ENCODE data around the gene RASL10A. TPM values are rescaled to one million over a fixed set of nuclear protein-coding genes. Genes with fewer than 3 reads are reported as not detected.

The RASL10A gene
- total RNA-seq, 1 donor from 2014 or later = not detected

DNA sequence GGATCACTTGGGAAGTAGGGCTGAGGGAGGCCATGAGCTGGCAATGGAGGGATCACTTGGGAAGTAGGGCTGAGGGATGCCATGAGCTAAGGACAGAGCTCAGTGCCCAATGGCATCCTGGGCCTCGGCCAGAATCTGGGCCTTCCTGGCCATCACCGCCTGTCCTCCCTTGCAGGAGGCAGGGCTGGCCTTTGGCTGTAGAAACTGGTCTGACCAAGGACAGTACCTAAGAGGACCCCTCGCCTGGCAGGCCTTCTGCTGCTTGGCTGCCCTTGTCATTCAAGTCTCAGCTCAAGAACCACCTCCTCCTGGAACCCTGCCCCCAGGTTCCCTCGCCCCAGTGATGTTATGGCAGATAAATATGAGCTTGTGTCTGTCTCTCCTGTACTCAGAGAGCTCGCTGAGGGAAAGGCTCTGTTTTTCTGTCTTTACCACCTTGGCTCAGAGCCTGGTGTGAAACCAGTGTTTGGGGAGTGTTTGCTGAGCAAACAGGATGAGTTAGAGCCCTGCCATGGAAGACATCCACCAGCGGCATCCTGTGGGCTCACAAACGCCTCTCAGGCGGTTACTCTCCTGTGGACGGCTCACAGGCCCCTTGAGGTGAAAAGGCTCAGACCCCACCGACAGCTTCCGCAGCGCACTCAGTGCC is 19.3 kb upstream of the RASL10A start:
- H3K4me1 Mint-ChIP-seq (ENCODE audit: unreplicated experiment) = peaks cover 7% of the 10 kb centered on the region
- no peak overlapping the region for H3K27ac Mint-ChIP-seq (ENCODE audit: unreplicated experiment)
- H3K9me3 Mint-ChIP-seq (ENCODE audit: unreplicated experiment) = no peaks in the 10 kb centered on the region
- no peak for DNase-seq (ENCODE audit: extremely low spot score, unreplicated experiment)
- no peak overlapping the region for H3K4me3 Mint-ChIP-seq (ENCODE audit: unreplicated experiment)
- H3K27me3 Mint-ChIP-seq (ENCODE audit: unreplicated experiment) = no peaks in the 10 kb centered on the region
- H3K36me3 Mint-ChIP-seq (ENCODE audit: unreplicated experiment) = peaks cover 29% of the 10 kb centered on the region
- TF ChIP-seq, protein P1, sequence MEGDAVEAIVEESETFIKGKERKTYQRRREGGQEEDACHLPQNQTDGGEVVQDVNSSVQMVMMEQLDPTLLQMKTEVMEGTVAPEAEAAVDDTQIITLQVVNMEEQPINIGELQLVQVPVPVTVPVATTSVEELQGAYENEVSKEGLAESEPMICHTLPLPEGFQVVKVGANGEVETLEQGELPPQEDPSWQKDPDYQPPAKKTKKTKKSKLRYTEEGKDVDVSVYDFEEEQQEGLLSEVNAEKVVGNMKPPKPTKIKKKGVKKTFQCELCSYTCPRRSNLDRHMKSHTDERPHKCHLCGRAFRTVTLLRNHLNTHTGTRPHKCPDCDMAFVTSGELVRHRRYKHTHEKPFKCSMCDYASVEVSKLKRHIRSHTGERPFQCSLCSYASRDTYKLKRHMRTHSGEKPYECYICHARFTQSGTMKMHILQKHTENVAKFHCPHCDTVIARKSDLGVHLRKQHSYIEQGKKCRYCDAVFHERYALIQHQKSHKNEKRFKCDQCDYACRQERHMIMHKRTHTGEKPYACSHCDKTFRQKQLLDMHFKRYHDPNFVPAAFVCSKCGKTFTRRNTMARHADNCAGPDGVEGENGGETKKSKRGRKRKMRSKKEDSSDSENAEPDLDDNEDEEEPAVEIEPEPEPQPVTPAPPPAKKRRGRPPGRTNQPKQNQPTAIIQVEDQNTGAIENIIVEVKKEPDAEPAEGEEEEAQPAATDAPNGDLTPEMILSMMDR (IDR thresholded peaks at IDR 0.05) = no peak

DNA sequence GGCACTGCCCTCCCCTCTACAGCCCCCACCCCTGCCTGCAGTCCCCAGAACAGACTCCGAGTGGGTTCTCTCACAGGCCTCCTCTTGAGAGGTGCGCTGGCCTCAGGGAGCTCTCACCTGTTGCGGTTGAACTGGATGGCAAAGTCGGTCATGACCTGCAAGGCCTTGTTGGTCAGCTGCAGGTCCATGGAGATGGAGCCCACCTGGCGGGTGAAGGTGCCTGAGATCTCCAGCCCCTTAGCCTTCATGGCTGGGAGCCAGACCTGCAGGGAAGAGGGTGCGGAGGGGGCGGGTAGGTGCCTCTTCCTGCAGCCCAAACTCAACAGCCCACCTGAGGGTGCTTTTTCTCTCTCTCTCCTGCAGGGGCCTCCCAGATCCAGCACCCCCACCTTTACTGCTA is 18.7 kb upstream of the RASL10A start:
- peaks cover 26% of the 10 kb centered on the region for H3K36me3 Mint-ChIP-seq (ENCODE audit: unreplicated experiment)
- no peaks in the 10 kb centered on the region for H3K27me3 Mint-ChIP-seq (ENCODE audit: unreplicated experiment)
- TF ChIP-seq, protein P1 (IDR thresholded peaks at IDR 0.05) = no peak

DNA sequence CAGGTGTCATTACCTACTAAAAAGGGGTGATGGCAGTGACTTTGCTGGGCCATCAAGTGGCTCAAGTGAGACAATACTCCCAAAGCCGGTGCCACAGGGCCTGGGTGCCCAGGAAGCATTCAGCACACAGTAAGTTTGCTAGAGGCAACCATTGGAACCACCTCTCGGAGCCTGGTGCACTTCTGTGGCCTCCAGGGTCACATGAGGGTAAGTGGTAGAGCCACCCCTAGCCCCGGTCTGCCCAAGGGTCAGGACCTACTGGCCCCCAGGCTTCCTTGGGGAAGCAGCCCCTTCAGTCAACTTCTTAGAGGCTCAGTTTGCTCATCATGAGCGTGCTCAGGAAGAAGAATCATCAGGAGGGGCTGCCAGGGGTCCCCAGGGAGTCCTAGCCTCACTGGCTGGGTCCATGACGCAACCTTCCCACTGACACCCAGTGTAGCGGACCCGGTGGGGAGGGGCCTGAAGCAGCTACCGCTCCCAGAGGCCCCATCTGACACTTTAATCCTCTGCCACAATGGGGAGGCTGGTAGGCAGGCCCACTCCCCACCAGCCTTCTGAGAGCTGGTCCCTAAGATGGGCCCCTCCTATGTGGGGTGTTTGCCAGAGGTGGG is 17.5 kb upstream of the RASL10A start:
- TF ChIP-seq, protein P1 (IDR thresholded peaks at IDR 0.05) = no peak
- peaks cover 7% of the 10 kb centered on the region for H3K4me1 Mint-ChIP-seq (ENCODE audit: unreplicated experiment)
- no peak overlapping the region for H3K27ac Mint-ChIP-seq (ENCODE audit: unreplicated experiment)
- no peak for DNase-seq (ENCODE audit: extremely low spot score, unreplicated experiment)
- peaks cover 15% of the 10 kb centered on the region for H3K36me3 Mint-ChIP-seq (ENCODE audit: unreplicated experiment)
- H3K4me3 Mint-ChIP-seq (ENCODE audit: unreplicated experiment) = no peak overlapping the region
- no peaks in the 10 kb centered on the region for H3K27me3 Mint-ChIP-seq (ENCODE audit: unreplicated experiment)
- H3K9me3 Mint-ChIP-seq (ENCODE audit: unreplicated experiment) = no peaks in the 10 kb centered on the region

More for the DNA sequence above, 18.7 kb upstream of the RASL10A start:
- H3K4me3 Mint-ChIP-seq (ENCODE audit: unreplicated experiment) = no peak overlapping the region
- no peaks in the 10 kb centered on the region for H3K9me3 Mint-ChIP-seq (ENCODE audit: unreplicated experiment)
- H3K4me1 Mint-ChIP-seq (ENCODE audit: unreplicated experiment) = peaks cover 7% of the 10 kb centered on the region
- no peak overlapping the region for H3K27ac Mint-ChIP-seq (ENCODE audit: unreplicated experiment)
- no peak for DNase-seq (ENCODE audit: extremely low spot score, unreplicated experiment)

DNA sequence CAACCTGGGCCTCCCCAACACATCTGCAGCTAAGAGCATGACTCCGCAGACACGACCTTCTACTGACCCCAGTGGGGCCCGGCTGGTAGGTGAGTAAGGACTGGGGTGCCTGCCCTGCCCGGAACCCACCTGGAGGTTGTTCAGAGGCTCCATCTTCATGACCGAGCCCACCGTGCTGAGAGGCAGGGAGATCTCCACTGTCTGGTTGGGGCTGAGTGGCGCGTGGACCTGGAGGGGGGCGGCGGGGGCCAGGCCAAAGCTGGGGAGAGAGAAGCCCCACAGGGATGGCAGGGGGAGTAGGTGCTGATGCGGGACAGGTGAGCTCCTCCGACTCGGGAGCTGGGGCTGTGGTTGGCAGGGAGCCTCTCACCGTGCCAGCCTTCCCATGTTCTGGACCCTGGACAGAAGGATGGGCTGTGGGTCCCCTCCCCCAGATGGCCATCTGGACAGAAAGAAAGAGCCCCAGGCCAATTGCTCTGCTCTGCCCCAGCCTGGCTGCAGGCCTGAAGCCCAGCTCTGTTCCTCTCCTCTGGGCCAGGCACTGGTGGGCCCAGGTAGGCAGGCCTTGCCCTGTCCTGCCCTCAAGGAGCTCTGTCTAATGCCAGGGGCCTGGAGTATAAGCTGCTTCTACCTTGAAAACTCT is 16.3 kb upstream of the RASL10A start:
- DNase-seq (ENCODE audit: extremely low spot score, unreplicated experiment) = no peak
- no peak overlapping the region for H3K4me3 Mint-ChIP-seq (ENCODE audit: unreplicated experiment)
- H3K4me1 Mint-ChIP-seq (ENCODE audit: unreplicated experiment) = peaks cover 7% of the 10 kb centered on the region
- no peak overlapping the region for H3K27ac Mint-ChIP-seq (ENCODE audit: unreplicated experiment)
- TF ChIP-seq, protein P1 (IDR thresholded peaks at IDR 0.05) = no peak
- no peaks in the 10 kb centered on the region for H3K27me3 Mint-ChIP-seq (ENCODE audit: unreplicated experiment)
- peaks cover 13% of the 10 kb centered on the region for H3K36me3 Mint-ChIP-seq (ENCODE audit: unreplicated experiment)
- H3K9me3 Mint-ChIP-seq (ENCODE audit: unreplicated experiment) = no peaks in the 10 kb centered on the region

GRCh38 chr22:29331213-29331612 is 15.7 kb upstream of the RASL10A start:
- Mint-ChIP-seq H3K36me3 (ENCODE audit: unreplicated experiment) (peaks cover 11% of the 10 kb centered on the region), H3K4me3 (ENCODE audit: unreplicated experiment) (no peak overlapping the region), H3K27me3 (ENCODE audit: unreplicated experiment) (no peaks in the 10 kb centered on the region), H3K9me3 (ENCODE audit: unreplicated experiment) (no peaks in the 10 kb centered on the region), H3K27ac (ENCODE audit: unreplicated experiment) (no peak overlapping the region), H3K4me1 (ENCODE audit: unreplicated experiment) (peaks cover 7% of the 10 kb centered on the region)
- DNase-seq (ENCODE audit: extremely low spot score, unreplicated experiment) = no peak
- TF ChIP-seq, protein P1 (IDR thresholded peaks at IDR 0.05) = no peak

Measured in osteocyte (in vitro differentiated cells).